Stimulated activated CD8-positive, alpha-beta memory T cell treated with anti-CD3 and anti-CD28 coated beads, Interleukin-7, amount 100 ng/mL, for 48 hours (primary cell): ENCODE measurements around the gene HEG1.
"Not testable (repeated sequence)": the region's sequence is repeated elsewhere in the genome, so short reads cannot be mapped to it uniquely, and the experiment has no call there.

Source experiments
- DNase-seq, 2 donors: peaks; one replicate each; pipeline ENCODE4 v3.0.0-alpha.2; 2020; ENCODE audit warnings: low read depth in 1 of 2; ENCODE audit errors: extremely low read depth in 1 of 2

HEG1 gene

GRCh38 chr3:125055913-125056745, at the start of gene HEG1:
HEG1 (minus strand) TSS chr3:125055997; CDS start chr3:125055890, 107 bp downstream.
- peak; percentile 59 to 63 for DNase-seq

- no peak for DNase-seq
Measured at GRCh38 chr3:125105116-125105515, 49.3 kb upstream of the HEG1 start.

- no peak for DNase-seq
Measured at GRCh38 chr3:125104639-125105038, 48.8 kb upstream of the HEG1 start.

GRCh38 chr3:125103406-125103805, 47.6 kb upstream of the HEG1 start:
- no peak for DNase-seq

GRCh38 chr3:125102470-125102869, 46.7 kb upstream of the HEG1 start:
- no peak for DNase-seq

- no peak for DNase-seq
Measured at GRCh38 chr3:125098611-125099291, 43.0 kb upstream of the HEG1 start.

GRCh38 chr3:125090649-125091048, 34.9 kb upstream of the HEG1 start:
- no peak for DNase-seq

GRCh38 chr3:125087768-125088391, 32.1 kb upstream of the HEG1 start:
- no peak for DNase-seq

GRCh38 chr3:125085166-125085565, 29.4 kb upstream of the HEG1 start:
- no peak for DNase-seq

GRCh38 chr3:125083776-125084175, 28.0 kb upstream of the HEG1 start:
- no peak for DNase-seq

- not testable (repeated sequence) for DNase-seq
Measured at GRCh38 chr3:125082339-125082738, 26.5 kb upstream of the HEG1 start.

GRCh38 chr3:125080077-125080476, 24.3 kb upstream of the HEG1 start:
- no peak for DNase-seq

GRCh38 chr3:125079675-125080045, 23.9 kb upstream of the HEG1 start:
- no peak for DNase-seq

GRCh38 chr3:125078951-125079674, 23.3 kb upstream of the HEG1 start:
- DNase-seq, result no peak

GRCh38 chr3:125077864-125078263, 22.1 kb upstream of the HEG1 start:
- DNase-seq, result no peak

GRCh38 chr3:125076464-125076863, 20.7 kb upstream of the HEG1 start:
- no peak for DNase-seq

- DNase-seq, result no peak
Measured at GRCh38 chr3:125075738-125076137, 19.9 kb upstream of the HEG1 start.

GRCh38 chr3:125073390-125073905, 17.7 kb upstream of the HEG1 start:
- no peak for DNase-seq

GRCh38 chr3:125072749-125073389, 17.1 kb upstream of the HEG1 start:
- no peak for DNase-seq

GRCh38 chr3:125072301-125072700, 16.5 kb upstream of the HEG1 start:
- DNase-seq, result no peak
